ENCODE results near the gene PCDHA10.

Gene PCDHA10

DNA sequence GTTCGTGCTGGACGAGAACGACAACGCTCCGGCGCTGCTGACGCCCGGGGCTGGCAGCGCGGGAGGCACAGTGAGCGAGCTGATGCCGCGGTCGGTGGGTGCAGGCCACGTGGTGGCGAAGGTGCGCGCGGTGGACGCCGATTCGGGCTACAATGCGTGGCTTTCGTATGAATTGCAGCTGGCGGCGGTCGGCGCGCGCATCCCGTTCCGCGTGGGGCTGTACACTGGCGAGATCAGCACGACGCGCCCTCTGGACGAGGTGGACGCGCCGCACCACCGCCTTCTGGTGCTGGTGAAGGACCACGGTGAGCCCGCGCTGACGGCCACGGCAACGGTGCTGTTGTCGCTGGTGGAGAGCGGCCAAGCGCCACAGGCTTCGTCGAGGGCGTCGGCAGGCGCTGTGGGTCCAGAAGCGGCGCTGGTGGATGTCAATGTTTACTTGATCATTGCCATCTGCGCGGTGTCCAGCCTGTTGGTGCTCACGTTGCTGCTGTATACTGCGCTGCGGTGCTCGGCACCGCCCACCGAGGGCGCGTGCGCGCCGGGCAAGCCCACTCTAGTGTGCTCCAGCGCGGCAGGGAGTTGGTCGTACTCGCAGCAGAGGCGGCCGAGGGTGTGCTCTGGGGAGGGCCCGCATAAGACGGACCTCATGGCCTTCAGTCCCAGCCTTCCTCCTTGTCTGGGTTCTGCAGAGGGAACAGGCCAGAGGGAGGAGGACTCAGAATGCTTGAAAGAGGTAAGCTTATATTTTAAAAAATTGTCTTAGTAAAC lies 28.4 kb downstream of the PCDHA10 start:
- no peak for FAIRE-seq

- FAIRE-seq, result no peak
Observed at GRCh38 chr5:140916325-140916724, 60.6 kb downstream of the PCDHA10 start.

Measured in colon (tissue), 2 donors.